Measurements from ENCODE around the gene HMHB1.

HMHB1 gene

DNA sequence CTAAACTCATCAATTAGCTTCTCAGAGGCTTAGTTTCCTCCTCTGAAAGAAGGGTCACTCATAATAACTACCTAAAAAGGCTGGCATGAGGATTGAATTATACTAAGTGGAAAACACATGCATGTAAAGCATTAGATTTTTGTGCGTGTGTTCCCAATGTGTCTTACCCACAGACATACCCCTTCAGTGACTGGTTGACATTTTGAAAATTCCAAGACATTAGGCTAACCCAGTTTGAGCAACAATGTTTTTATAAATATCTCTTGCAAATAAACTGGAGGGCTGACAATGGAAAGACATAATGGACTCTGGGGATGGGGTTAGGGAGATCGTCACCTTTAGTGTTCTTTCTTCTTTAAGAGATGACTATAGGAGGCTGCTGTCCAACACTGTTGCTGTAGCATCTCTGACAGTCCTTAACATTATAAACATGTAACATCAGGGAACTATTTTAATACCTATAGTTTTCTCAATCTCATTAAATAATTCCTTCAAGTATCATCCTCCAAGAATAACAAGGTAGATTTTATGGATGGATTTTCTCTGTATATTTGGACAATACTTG is 24.3 kb downstream of the HMHB1 start:
- intact Hi-C loops (cut with DNase I; ENCODE audit: low total_unique reads) = loop anchor here (10.0 kb wide), 1 partner anchor 309 kb away; no protein-coding TSS in a partner anchor
- no peaks in the 10 kb centered on the region for H3K27me3 ChIP-seq

DNA sequence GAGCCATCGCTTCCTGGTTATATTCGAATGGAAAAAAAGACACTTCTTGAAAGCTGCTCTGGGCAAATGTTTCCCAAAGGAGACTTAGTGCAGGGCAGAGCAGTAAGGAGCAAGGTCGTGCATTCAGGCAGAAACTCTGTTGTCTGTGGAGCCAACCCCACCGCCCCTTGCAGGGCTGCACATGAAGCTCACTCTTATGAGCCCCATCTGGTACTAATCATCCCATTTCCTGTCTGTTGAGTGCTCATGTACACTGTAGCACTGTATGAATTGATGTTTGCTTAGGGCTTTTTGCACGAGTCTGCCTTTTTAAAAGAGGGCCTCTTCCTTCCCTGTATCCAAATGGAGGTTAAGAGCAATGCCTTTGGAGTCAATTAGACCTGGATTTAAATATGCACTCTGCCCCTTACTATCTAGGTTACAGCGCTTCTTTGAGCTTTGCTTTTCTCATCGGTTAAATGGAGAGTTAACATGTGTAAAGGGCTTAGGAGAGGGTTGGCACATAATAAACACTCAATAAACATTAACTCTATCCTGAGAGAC is 25.4 kb downstream of the HMHB1 start:
- Histone ChIP-seq H3K27ac (no peak overlapping the region), H3K4me1 (no peaks in the 10 kb centered on the region), H3K27me3 (no peaks in the 10 kb centered on the region), H3K9me3 (no peaks in the 10 kb centered on the region), H3K4me3 (no peak overlapping the region), H3K36me3 (no peaks in the 10 kb centered on the region)
- TF ChIP-seq, protein P1, sequence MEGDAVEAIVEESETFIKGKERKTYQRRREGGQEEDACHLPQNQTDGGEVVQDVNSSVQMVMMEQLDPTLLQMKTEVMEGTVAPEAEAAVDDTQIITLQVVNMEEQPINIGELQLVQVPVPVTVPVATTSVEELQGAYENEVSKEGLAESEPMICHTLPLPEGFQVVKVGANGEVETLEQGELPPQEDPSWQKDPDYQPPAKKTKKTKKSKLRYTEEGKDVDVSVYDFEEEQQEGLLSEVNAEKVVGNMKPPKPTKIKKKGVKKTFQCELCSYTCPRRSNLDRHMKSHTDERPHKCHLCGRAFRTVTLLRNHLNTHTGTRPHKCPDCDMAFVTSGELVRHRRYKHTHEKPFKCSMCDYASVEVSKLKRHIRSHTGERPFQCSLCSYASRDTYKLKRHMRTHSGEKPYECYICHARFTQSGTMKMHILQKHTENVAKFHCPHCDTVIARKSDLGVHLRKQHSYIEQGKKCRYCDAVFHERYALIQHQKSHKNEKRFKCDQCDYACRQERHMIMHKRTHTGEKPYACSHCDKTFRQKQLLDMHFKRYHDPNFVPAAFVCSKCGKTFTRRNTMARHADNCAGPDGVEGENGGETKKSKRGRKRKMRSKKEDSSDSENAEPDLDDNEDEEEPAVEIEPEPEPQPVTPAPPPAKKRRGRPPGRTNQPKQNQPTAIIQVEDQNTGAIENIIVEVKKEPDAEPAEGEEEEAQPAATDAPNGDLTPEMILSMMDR (IDR thresholded peaks at IDR 0.05) = no peak
- no peak for DNase-seq
- intact Hi-C loops (cut with DNase I; ENCODE audit: low total_unique reads) = loop anchor here (10.0 kb wide), 1 partner anchor 307 kb away; no protein-coding TSS in a partner anchor

More for the DNA sequence above, 24.3 kb downstream of the HMHB1 start:
- no peak overlapping the region for H3K4me3 ChIP-seq
- H3K36me3 ChIP-seq = no peaks in the 10 kb centered on the region
- no peaks in the 10 kb centered on the region for H3K9me3 ChIP-seq
- no peak for DNase-seq
- H3K27ac ChIP-seq = no peak overlapping the region
- TF ChIP-seq, protein P1 (IDR thresholded peaks at IDR 0.05) = no peak
- H3K4me1 ChIP-seq = no peaks in the 10 kb centered on the region

DNA sequence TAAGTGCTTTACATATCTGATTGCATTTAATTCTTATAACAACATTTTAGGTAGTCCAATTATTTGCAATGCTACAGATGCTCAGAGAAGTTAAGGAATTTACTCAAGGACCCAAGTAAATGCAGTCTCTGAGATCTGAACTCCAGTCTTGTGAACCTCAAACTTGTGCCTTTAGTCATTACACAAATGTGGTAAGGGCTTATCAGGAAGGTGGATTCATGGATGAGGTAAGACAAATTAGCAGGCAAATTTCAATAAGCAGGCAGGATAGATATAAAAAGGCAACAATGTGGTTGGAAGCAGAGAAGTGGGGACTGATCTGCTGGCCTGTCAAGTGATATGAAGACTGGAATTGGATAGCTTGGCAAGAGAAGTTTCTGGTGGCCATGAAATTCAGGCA is 29.5 kb downstream of the HMHB1 start:
- Histone ChIP-seq H3K27ac (no peak overlapping the region), H3K9me3 (no peaks in the 10 kb centered on the region), H3K36me3 (no peaks in the 10 kb centered on the region), H3K27me3 (peaks cover 0 to 3% of the 10 kb centered on the region in 2 donors), H3K4me3 (no peak overlapping the region), H3K4me1 (no peaks in the 10 kb centered on the region)
- TF ChIP-seq, protein P1 (IDR thresholded peaks at IDR 0.05) = no peak
- DNase-seq = no peak
- intact Hi-C loops (cut with DNase I; ENCODE audit: low total_unique reads) = no loop called here

DNA sequence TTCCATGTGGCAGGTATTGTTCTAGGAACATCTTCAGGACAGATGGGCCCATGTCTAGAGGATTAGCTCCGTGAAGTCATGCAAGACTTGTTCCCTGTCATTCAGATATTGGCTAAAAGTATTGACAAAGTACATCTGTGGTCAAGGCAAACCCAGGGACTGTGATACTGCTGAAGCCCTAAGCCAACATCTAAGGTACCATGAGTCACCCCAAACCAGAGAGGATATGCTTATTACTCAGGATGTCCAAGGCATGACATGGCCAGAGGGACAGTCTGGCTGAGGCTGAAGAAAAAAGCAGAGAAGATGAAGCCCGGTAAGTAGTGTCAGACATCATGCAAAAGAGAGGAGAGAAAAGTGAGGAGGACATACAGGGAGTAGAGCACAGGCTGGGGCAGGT is 31.0 kb downstream of the HMHB1 start:
- TF ChIP-seq, protein P1 (IDR thresholded peaks at IDR 0.05) = no peak
- H3K36me3 ChIP-seq = no peaks in the 10 kb centered on the region
- intact Hi-C loops (cut with DNase I; ENCODE audit: low total_unique reads) = no loop called here

DNA sequence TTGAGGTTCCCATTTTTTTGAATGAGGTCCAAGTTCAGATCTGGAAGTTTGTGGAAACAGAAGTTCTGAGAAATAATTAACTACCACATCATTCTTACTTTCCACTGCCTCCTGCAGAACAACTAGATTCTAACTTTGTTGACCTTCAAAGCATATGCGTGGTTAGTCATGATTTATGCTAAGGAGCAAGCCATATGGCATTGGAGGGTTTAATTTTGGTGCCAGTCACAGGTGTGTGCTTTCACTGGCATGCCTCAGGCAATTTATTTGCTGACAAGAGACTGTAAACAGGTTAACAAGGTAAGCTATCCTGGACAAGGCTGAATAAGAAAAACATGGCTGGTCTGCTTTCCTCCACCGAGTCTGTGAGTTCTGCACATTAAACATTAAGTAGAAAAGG is 31.5 kb downstream of the HMHB1 start:
- TF ChIP-seq, protein P1 (IDR thresholded peaks at IDR 0.05) = no peak

More for the DNA sequence above, 31.0 kb downstream of the HMHB1 start:
- Histone ChIP-seq H3K4me3 (no peak overlapping the region), H3K9me3 (no peaks in the 10 kb centered on the region), H3K27ac (no peak overlapping the region), H3K4me1 (no peaks in the 10 kb centered on the region), H3K27me3 (peaks cover 0 to 3% of the 10 kb centered on the region in 2 donors)
- DNase-seq = no peak

More for the DNA sequence above, 31.5 kb downstream of the HMHB1 start:
- DNase-seq = no peak
- H3K4me1 ChIP-seq = no peaks in the 10 kb centered on the region
- H3K36me3 ChIP-seq = no peaks in the 10 kb centered on the region
- H3K9me3 ChIP-seq = no peaks in the 10 kb centered on the region
- peaks cover 0 to 3% of the 10 kb centered on the region in 2 donors for H3K27me3 ChIP-seq
- H3K27ac ChIP-seq = no peak overlapping the region
- intact Hi-C loops (cut with DNase I; ENCODE audit: low total_unique reads) = no loop called here
- H3K4me3 ChIP-seq = no peak overlapping the region
